ENCODE results near the gene SREBF2.
"Not testable (repeated sequence)": the region's sequence is repeated elsewhere in the genome, so short reads cannot be mapped to it uniquely, and the experiment has no call there.

Gene SREBF2

DNA sequence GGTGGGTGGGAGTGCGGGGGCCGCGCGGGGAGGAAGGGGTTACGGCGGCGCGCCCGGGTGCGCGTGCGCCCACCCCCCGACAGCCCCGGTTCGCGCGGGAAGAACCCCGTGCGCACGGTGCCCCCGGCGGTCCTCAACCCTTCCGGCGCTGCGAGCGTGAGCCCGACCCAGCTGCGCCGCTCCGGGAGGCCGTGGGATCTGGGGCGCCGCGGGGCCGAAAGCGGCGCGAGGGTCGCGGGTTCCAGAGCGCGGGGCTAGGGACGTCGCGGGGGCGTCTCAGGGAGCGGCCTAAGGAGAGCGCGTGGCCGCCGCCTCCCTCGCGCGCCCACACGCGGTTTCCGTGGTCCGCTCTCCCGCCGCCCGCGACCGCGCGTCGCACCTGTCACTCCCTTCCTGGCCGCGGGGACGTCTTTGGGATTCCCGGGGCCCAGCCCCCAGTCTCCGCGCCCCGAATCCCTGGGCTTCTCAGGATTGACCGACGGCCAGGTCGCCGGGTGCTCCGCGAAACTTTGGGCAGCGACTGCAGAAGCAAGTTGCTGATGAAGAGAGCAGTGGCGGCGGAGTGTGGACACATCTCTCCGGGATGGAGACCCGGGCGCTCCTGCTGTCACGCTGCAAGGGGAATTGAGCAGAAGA is 582 bp downstream of the SREBF2 start:
- DNase-seq (ENCODE audit: low read depth) = peak; percentile 23

DNA sequence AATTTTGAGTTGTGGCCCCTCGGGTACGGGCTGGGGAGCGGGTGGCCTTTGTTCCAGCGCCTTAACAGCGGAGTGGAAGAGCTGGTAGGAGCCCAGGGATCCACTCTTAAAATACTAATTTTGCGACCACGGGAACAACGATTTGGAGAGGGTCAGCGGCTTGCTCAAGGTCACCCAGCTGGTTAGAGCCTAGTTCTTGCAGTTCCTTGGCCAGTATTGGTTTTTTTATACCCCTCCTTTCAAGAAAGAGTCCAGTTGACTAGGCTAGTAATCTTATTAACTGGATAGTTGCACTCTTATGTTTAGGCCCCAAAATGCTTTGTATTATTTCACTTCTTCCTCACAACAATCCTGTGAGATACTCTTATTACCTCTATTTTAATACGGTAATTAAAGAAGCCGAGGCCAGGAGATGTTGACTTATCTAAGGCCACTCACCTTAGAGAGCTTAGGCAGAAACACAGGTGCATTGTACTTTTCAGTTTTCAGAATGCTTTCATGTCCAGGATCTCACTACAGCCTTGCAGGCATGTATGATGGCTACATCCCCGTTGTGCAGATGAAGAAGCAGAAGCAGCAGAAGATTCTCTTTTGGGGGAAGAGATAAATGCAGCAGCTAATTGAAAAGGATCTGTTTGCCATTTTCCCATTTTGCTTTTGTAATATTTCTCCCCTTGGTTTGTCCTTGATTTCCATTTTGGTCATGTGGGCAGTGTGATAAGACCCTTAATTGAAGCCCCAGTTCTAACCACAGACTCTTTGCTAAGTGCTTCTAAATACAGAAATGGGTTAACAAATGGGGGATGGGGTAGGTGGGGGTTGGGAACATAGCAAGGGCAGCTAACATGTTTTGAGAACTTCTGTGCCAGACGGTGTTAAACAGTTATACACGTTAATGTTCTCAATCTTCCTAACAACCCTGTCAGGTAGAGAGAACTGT is 1.4 kb downstream of the SREBF2 start:
- H3K4me3 ChIP-seq (ENCODE audit: control insufficient read depth, low read depth, low read length) = peak overlapping the region; percentile 72
- no peak for DNase-seq (ENCODE audit: low read depth)
- TF ChIP-seq, protein P1, sequence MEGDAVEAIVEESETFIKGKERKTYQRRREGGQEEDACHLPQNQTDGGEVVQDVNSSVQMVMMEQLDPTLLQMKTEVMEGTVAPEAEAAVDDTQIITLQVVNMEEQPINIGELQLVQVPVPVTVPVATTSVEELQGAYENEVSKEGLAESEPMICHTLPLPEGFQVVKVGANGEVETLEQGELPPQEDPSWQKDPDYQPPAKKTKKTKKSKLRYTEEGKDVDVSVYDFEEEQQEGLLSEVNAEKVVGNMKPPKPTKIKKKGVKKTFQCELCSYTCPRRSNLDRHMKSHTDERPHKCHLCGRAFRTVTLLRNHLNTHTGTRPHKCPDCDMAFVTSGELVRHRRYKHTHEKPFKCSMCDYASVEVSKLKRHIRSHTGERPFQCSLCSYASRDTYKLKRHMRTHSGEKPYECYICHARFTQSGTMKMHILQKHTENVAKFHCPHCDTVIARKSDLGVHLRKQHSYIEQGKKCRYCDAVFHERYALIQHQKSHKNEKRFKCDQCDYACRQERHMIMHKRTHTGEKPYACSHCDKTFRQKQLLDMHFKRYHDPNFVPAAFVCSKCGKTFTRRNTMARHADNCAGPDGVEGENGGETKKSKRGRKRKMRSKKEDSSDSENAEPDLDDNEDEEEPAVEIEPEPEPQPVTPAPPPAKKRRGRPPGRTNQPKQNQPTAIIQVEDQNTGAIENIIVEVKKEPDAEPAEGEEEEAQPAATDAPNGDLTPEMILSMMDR (conservative IDR thresholded peaks at IDR 0.05; ENCODE audit: control insufficient read depth, insufficient read depth, low read depth, low read length) = no peak

More for the DNA sequence above, 582 bp downstream of the SREBF2 start:
- TF ChIP-seq, protein P1 (conservative IDR thresholded peaks at IDR 0.05; ENCODE audit: control insufficient read depth, insufficient read depth, low read depth, low read length) = no peak
- peak overlapping the region; percentile 72 for H3K4me3 ChIP-seq (ENCODE audit: control insufficient read depth, low read depth, low read length)

DNA sequence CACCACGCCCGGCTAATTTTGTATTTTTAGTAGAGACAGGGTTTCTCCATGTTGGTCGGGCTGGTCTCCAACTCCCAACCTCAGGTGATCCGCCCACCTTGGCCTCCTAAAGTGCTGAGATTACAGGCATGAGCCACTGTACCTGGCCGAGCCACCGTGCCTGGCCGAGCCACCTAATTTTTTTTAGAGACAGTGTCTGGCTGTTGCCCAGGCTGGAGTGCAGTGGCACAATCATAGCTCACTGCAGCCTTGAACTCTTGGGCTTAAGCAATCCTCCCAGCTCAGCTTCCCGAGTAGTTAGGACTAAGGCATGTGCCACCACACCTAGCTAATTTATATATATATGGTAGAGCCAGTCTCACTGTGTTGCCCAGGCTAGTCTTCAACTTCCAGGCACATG is 2.6 kb downstream of the SREBF2 start:
- DNase-seq (ENCODE audit: low read depth); H3K4me3 ChIP-seq (ENCODE audit: control insufficient read depth, low read depth, low read length): not testable (repeated sequence)

GRCh38 chr22:41836551-41836950 is 3.6 kb downstream of the SREBF2 start:
- TF ChIP-seq, protein P1 (conservative IDR thresholded peaks at IDR 0.05; ENCODE audit: control insufficient read depth, insufficient read depth, low read depth, low read length) = no peak
- no peak overlapping the region for H3K4me3 ChIP-seq (ENCODE audit: control insufficient read depth, low read depth, low read length)
- DNase-seq (ENCODE audit: low read depth) = no peak

DNA sequence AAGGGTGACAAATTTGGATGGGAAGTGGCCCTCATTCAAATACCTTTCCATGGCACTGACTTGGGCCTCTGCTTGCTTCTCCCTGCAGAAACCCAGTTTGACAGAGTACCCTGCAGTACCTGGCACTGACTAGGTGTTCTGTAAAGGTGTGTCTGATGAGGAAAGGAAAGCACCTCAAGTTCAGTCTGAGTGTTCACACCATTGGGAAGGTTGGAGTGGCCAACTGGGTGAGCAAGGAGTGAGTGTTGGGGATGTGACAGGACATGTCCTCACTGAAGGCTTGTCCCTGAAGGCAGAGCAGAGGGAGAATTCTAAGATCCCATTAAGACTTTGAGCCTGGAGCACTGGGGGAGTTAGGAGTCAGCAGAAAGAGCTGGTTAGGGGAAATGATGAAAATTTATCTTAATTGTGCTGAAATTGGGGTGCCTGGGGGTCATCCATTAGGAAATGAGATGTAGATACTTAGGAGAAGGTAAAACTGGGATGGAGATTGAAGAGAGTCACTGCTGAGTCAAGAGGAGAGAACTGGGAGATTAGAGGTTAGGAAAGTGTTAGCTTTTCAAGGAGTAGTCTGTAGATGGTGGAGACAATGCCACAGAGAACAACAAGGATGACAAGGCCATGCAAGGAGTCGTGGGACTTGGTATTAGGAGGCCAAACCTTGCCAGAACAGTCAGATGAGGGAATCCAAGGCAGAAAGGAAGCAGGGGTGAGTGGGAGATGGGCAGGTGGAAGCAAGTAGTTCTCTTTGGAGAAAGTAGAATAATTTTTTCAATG is 6.1 kb downstream of the SREBF2 start:
- no peak for DNase-seq (ENCODE audit: low read depth)
- no peak overlapping the region for H3K4me3 ChIP-seq (ENCODE audit: control insufficient read depth, low read depth, low read length)
- TF ChIP-seq, protein P1 (conservative IDR thresholded peaks at IDR 0.05; ENCODE audit: control insufficient read depth, insufficient read depth, low read depth, low read length) = no peak

DNA sequence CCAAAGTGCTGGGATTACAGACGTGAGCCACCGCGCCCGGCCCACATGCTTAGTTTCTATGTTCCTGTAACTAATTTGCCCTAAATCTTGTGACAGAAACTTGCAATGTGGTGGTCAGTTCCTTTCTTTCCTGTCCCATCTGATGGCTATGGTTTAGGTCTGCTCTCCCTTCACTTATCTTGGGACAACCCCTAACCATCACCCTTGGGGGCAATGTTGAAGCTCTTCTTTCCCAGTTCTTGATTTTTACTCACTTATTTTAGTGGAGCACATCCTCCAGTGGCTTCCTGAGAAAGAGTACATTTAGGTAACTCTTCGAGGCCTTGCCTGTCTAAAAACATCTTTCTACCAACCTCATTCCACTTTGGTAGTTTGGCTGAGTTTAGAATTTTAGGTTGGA is 7.3 kb downstream of the SREBF2 start:
- no peak for DNase-seq (ENCODE audit: low read depth)
- TF ChIP-seq, protein P1 (conservative IDR thresholded peaks at IDR 0.05; ENCODE audit: control insufficient read depth, insufficient read depth, low read depth, low read length) = no peak
- no peak overlapping the region for H3K4me3 ChIP-seq (ENCODE audit: control insufficient read depth, low read depth, low read length)
